ENCODE measurements around the gene RAB22A.
A peak's percentile ranks its signal among the peaks of the same experiment; 100 is the strongest.

RAB22A gene

DNA sequence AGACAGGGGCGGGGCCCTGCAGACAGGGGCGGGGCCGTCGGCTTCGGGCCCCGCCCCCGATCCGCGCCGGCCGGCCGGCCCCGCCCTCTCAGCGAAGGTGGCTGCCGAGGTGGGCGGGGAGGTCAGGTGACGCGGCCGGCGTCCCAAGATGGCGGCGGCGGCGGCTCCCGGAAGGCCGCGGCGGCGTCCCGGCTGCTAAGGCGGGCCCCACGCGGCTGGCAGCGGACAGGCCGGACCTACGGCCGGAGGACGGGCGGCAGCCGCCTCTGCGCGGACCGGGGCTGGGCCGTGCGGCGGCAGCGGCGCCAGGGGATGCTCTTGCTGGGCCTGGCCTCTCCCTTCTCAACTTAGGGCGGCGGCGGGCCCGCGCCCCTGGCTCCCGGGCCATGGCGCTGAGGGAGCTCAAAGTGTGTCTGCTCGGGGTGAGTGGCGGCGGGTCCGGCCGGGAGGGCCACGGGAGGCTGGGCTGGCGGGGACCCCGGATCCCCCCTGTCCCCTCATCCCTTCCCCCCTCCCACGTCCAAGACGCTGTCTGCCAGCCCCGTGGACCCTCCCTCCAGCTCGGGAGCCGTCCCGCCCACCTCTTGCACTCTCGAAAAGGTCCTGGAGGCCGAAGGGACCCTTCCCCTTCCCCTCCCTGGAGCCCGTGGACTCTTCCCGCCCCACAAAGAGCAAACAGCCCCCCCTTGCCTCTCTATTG is at the start of gene RAB22A:
RAB22A (plus strand) TSS at position 125 of the 700 bp plus-strand sequence; CDS start at position 387, 262 bp downstream.
- H3K27ac ChIP-seq (ENCODE audit: low read length): no peak within 1 kb of the TSS
- peak within 1 kb of the TSS; percentile 88 for H3K4me3 ChIP-seq (ENCODE audit: low read length)
- H3K9ac ChIP-seq (ENCODE audit: low read length): peak within 1 kb of the TSS; percentile 75
- H3K27me3 ChIP-seq (ENCODE audit: control insufficient read depth, insufficient read depth, low read length): no peaks in the 10 kb centered on the region
- peaks cover 4% of the 10 kb centered on the region for H3K4me1 ChIP-seq (ENCODE audit: control insufficient read depth, low read depth, low read length)
- no peaks in the 10 kb centered on the region for H3K9me3 ChIP-seq (ENCODE audit: control insufficient read depth, low read depth, low read length)
- H3K36me3 ChIP-seq (ENCODE audit: control insufficient read depth, low read depth, low read length): peaks cover 11% of the 10 kb centered on the region

- Histone ChIP-seq H3K9me3 (ENCODE audit: control insufficient read depth, low read depth, low read length) (no peaks in the 10 kb centered on the region), H3K4me1 (ENCODE audit: control insufficient read depth, low read depth, low read length) (peaks cover 5% of the 10 kb centered on the region), H3K36me3 (ENCODE audit: control insufficient read depth, low read depth, low read length) (no peaks in the 10 kb centered on the region), H3K4me3 (ENCODE audit: low read length) (no peak overlapping the region), H3K27ac (ENCODE audit: low read length) (no peak overlapping the region), H3K27me3 (ENCODE audit: control insufficient read depth, insufficient read depth, low read length) (no peaks in the 10 kb centered on the region), H3K9ac (ENCODE audit: low read length) (no peak overlapping the region)
Observed at GRCh38 chr20:58260006-58260405, 49.5 kb upstream of the RAB22A start.

DNA sequence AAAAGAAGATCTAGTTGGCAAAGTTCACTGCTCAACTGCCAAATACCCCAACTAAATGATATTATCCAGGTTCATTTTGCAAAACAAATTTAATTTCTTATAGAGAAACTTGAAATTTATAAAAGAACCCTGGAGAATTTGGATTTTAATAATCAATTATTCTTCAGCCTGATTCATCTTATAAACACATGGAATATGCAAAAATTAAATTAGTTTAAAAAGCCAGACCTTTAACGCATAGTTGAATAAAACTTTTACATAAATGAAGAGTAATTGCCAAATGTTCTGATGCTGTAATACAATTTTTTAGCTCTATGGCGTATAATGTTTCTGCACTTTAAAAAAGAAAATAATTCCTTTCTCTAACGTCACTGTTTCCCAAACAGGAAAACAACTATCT is 47.9 kb upstream of the RAB22A start:
- Histone ChIP-seq H3K4me1 (ENCODE audit: control insufficient read depth, low read depth, low read length) (peaks cover 5% of the 10 kb centered on the region), H3K9ac (ENCODE audit: low read length) (no peak overlapping the region), H3K36me3 (ENCODE audit: control insufficient read depth, low read depth, low read length) (no peaks in the 10 kb centered on the region), H3K4me3 (ENCODE audit: low read length) (no peak overlapping the region), H3K9me3 (ENCODE audit: control insufficient read depth, low read depth, low read length) (no peaks in the 10 kb centered on the region), H3K27me3 (ENCODE audit: control insufficient read depth, insufficient read depth, low read length) (no peaks in the 10 kb centered on the region), H3K27ac (ENCODE audit: low read length) (no peak overlapping the region)

DNA sequence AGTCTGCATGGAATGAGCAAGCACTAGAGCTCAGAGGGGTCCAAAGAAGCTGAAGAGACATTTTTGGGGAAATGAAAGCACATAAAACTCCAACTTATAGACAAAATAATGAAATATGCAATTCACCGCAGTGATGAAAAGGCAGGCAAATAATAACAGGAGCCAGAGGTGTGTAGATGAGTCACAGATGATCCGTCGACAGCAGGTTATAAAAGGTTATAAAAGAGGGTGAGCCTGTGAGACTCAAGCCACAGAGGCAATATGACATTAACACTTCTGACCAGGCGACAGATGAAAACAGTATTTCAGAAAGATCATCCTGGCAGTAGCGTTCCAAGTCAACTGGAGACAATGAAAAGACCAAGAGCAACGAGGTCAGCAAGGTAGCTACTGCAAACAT is 45.2 kb upstream of the RAB22A start:
- no peaks in the 10 kb centered on the region for H3K27me3 ChIP-seq (ENCODE audit: control insufficient read depth, insufficient read depth, low read length)
- no peaks in the 10 kb centered on the region for H3K36me3 ChIP-seq (ENCODE audit: control insufficient read depth, low read depth, low read length)
- H3K9ac ChIP-seq (ENCODE audit: low read length): no peak overlapping the region
- no peak overlapping the region for H3K4me3 ChIP-seq (ENCODE audit: low read length)
- H3K4me1 ChIP-seq (ENCODE audit: control insufficient read depth, low read depth, low read length): no peaks in the 10 kb centered on the region
- H3K27ac ChIP-seq (ENCODE audit: low read length): no peak overlapping the region
- no peaks in the 10 kb centered on the region for H3K9me3 ChIP-seq (ENCODE audit: control insufficient read depth, low read depth, low read length)

GRCh38 chr20:58267389-58268215 is 41.9 kb upstream of the RAB22A start:
- Histone ChIP-seq H3K36me3 (ENCODE audit: control insufficient read depth, low read depth, low read length) (no peaks in the 10 kb centered on the region), H3K4me1 (ENCODE audit: control insufficient read depth, low read depth, low read length) (no peaks in the 10 kb centered on the region), H3K27ac (ENCODE audit: low read length) (no peak overlapping the region), H3K9me3 (ENCODE audit: control insufficient read depth, low read depth, low read length) (no peaks in the 10 kb centered on the region), H3K27me3 (ENCODE audit: control insufficient read depth, insufficient read depth, low read length) (no peaks in the 10 kb centered on the region), H3K4me3 (ENCODE audit: low read length) (no peak overlapping the region), H3K9ac (ENCODE audit: low read length) (no peak overlapping the region)

DNA sequence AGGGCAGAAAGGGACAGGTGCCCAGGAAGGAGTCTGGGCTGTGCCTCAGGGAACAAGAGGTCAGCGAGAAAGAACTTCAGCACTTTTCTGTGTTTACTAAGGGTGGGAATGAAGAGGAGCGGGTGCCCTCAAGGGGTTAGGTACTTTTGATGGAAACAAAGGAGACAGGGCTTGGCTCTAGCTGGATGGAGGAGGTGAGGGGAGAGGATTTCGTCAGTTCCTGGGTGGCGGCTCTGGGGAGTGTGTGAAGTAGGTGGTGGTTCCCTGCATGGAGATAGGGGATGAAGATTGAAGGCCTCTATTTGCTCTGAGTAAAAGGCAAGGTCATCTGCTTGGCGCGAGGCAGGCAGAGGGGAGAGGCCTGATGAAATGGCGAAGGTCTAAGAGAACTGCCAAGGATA is 41.1 kb upstream of the RAB22A start:
- Histone ChIP-seq H3K9me3 (ENCODE audit: control insufficient read depth, low read depth, low read length) (no peaks in the 10 kb centered on the region), H3K4me1 (ENCODE audit: control insufficient read depth, low read depth, low read length) (no peaks in the 10 kb centered on the region), H3K9ac (ENCODE audit: low read length) (no peak overlapping the region), H3K4me3 (ENCODE audit: low read length) (no peak overlapping the region), H3K27ac (ENCODE audit: low read length) (no peak overlapping the region), H3K27me3 (ENCODE audit: control insufficient read depth, insufficient read depth, low read length) (no peaks in the 10 kb centered on the region), H3K36me3 (ENCODE audit: control insufficient read depth, low read depth, low read length) (no peaks in the 10 kb centered on the region)

DNA sequence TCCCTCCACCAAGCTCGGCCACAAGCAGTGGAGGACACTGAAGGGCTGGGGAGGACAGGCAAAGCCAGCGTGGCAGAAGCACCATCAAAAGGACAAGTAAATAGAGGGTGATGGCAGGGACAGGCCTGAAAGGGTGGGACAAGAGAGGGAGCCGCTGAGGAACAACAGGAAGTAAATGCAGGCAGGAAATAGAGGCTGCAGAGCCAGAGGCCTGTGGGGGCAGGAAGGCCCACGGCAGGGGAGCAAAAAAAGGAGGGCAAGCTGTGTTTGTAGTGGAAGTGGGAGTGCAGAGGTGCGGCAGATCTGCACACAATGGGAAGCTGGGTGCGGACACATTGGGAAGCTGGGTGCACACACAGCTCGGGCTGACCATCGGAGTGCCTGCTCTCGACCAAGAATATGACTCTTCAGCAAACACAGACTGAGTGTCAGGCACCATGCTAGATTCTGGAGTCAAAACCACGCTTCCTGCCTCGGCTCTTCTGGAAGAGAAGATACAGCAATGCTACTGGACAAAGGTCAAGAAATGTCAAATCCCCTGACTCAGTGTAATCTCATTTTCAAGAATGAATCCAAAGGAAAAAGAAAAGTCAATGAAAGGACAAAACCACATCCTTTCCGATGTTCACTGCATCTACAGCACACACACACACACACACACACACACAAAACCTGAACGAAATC is 40.4 kb upstream of the RAB22A start:
- Histone ChIP-seq H3K9me3 (ENCODE audit: control insufficient read depth, low read depth, low read length) (no peaks in the 10 kb centered on the region), H3K36me3 (ENCODE audit: control insufficient read depth, low read depth, low read length) (no peaks in the 10 kb centered on the region), H3K27ac (ENCODE audit: low read length) (no peak overlapping the region), H3K4me3 (ENCODE audit: low read length) (no peak overlapping the region), H3K27me3 (ENCODE audit: control insufficient read depth, insufficient read depth, low read length) (no peaks in the 10 kb centered on the region), H3K4me1 (ENCODE audit: control insufficient read depth, low read depth, low read length) (no peaks in the 10 kb centered on the region), H3K9ac (ENCODE audit: low read length) (no peak overlapping the region)

DNA sequence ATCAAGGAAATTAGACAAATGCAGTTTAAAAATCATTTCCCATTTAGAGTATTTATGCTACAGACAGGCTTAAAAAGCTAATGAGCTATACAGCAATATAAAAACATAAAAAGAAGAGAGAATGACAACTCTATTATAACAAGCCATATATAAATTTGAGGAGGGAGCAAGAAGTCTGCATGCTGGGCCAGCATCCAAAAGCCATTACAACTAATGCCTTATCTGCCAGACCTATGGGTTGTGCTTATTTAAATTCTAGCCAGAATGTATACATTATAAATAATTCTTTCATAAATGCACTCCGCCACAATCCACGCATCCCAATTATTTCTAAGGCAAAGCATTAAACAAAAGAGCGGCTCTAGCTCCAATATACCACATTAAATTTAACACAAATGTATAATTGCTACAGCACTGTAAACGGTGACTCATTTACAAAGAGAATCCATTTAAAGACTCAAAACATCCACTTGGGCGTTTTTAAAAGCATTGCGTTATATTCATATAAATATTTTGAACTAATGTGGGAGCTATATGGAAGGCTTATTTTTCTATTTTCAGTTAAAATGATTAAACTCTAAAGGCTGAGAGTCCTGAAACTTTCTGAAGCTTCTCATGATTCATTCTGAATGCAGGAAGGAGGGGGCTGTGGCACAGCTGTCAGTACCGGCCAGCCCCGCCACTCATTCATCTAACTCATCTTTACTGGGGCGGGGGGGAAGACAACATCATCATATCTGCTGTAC is 37.7 kb upstream of the RAB22A start:
- H3K4me1 ChIP-seq (ENCODE audit: control insufficient read depth, low read depth, low read length): no peaks in the 10 kb centered on the region
- H3K9me3 ChIP-seq (ENCODE audit: control insufficient read depth, low read depth, low read length): peaks cover 3% of the 10 kb centered on the region
- no peak overlapping the region for H3K9ac ChIP-seq (ENCODE audit: low read length)
- H3K27me3 ChIP-seq (ENCODE audit: control insufficient read depth, insufficient read depth, low read length): no peaks in the 10 kb centered on the region
- H3K27ac ChIP-seq (ENCODE audit: low read length): no peak overlapping the region
- no peak overlapping the region for H3K4me3 ChIP-seq (ENCODE audit: low read length)
- no peaks in the 10 kb centered on the region for H3K36me3 ChIP-seq (ENCODE audit: control insufficient read depth, low read depth, low read length)

GRCh38 chr20:58274384-58274783 is 35.1 kb upstream of the RAB22A start:
- Histone ChIP-seq H3K4me3 (ENCODE audit: low read length) (no peak overlapping the region), H3K9ac (ENCODE audit: low read length) (no peak overlapping the region), H3K9me3 (ENCODE audit: control insufficient read depth, low read depth, low read length) (peaks cover 3% of the 10 kb centered on the region), H3K36me3 (ENCODE audit: control insufficient read depth, low read depth, low read length) (no peaks in the 10 kb centered on the region), H3K4me1 (ENCODE audit: control insufficient read depth, low read depth, low read length) (no peaks in the 10 kb centered on the region), H3K27me3 (ENCODE audit: control insufficient read depth, insufficient read depth, low read length) (no peaks in the 10 kb centered on the region), H3K27ac (ENCODE audit: low read length) (no peak overlapping the region)

DNA sequence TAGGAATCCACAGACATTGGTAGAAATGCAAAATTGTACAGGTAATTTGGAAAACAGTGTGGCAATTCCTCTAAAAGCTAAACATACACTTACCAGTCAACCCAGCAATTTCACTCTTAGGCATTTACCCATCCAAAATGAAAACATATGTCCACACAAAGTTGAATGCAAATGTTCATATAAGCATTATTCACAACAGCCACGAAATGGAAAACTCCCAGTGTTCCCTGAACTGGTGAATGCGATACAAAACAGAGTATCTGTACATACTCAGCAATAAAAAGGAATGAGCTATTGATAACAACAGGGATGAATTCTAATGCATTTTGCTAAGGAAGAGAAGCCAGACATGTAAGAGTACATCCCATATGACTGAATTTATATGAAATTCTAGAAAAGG is 32.4 kb upstream of the RAB22A start:
- no peak overlapping the region for H3K27ac ChIP-seq (ENCODE audit: low read length)
- H3K27me3 ChIP-seq (ENCODE audit: control insufficient read depth, insufficient read depth, low read length): no peaks in the 10 kb centered on the region
- H3K4me3 ChIP-seq (ENCODE audit: low read length): no peak overlapping the region
- H3K4me1 ChIP-seq (ENCODE audit: control insufficient read depth, low read depth, low read length): no peaks in the 10 kb centered on the region
- H3K9ac ChIP-seq (ENCODE audit: low read length): no peak overlapping the region
- no peaks in the 10 kb centered on the region for H3K36me3 ChIP-seq (ENCODE audit: control insufficient read depth, low read depth, low read length)
- H3K9me3 ChIP-seq (ENCODE audit: control insufficient read depth, low read depth, low read length): peaks cover 3% of the 10 kb centered on the region
